Cardiac muscle cell (in vitro differentiated cells and primary cell): Measurements from ENCODE around the gene FAM216A. TPM values are rescaled to one million over a fixed set of nuclear protein-coding genes. Genes with fewer than 3 reads are reported as not detected.
"Not testable (repeated sequence)": the region's sequence is repeated elsewhere in the genome, so short reads cannot be mapped to it uniquely, and the experiment has no call there.

ENCODE experiments used
- DNase-seq, 2 donors: peaks; one replicate each; pipeline versions ENCODE4 v3.0.0 to v3.0.0-alpha.2; 2010 to 2017; ENCODE audit warnings: low read depth in 1 of 2, low spot score in 1 of 2
- H3K27ac ChIP-seq: fragments of 200-600 bp; sonication (generic); 2 replicates; pipeline ENCODE4 v1.5.1; 2016
- H3K27me3 ChIP-seq: fragments of 200-600 bp; sonication (generic); 2 replicates; pipeline ENCODE4 v1.6.0; 2016; ENCODE audit warnings: control low read depth
- H3K36me3 ChIP-seq: fragments of 200-600 bp; sonication (generic); 2 replicates; pipeline ENCODE4 v1.5.1; 2016; ENCODE audit warnings: control low read depth
- H3K4me1 ChIP-seq: fragments of 200-600 bp; sonication (generic); 2 replicates; pipeline ENCODE4 v1.8.1; 2017; ENCODE audit warnings: low read depth, mild to moderate bottlenecking, mixed run types
- H3K4me3 ChIP-seq: fragments of 200-600 bp; sonication (generic); 2 replicates; pipeline ENCODE4 v1.5.1; 2016; ENCODE audit warnings: mild to moderate bottlenecking
- H3K9me3 ChIP-seq: fragments of 200-600 bp; sonication (generic); 2 replicates; pipeline ENCODE4 v1.5.1; 2017; ENCODE audit warnings: low read depth, mild to moderate bottlenecking, control low read depth
- CTCF ChIP-seq: IDR thresholded peaks from 2 replicates; pipeline ENCODE4 v1.5.1; 2012; ENCODE audit warnings: low read depth, mild to moderate bottlenecking, low read length
- polyA plus RNA-seq: library from polyadenylated mRNA; unstranded; fragments of >200 nt; fragmentation: Nextera tagmentation; extraction: Ambion mirVana; gene quantifications from 2 replicates; pipeline ENCODE4 v1.2.1, GENCODE V29; 2016
- total RNA-seq: library from RNA; depleted of rRNA; stranded (reverse); fragments of >200 nt; gene quantifications from 2 replicates; pipeline ENCODE4 v1.2.3, GENCODE V29; 2016

The FAM216A gene
- total RNA-seq (41.8 and 43.3 TPM in 2 replicates), polyA plus RNA-seq (54.3 and 66.4 TPM in 2 replicates)

GRCh38 chr12:110468214-110469048, at the start of gene FAM216A, which contains the start of gene GPN3:
Gene FAM216A, plus strand, starts transcription at chr12:110468845. Its CDS starts 31 bp downstream, at chr12:110468876.
Gene GPN3, minus strand, starts transcription at chr12:110468257. Its CDS starts 54 bp downstream, at chr12:110468203.
- TF ChIP-seq CTCF, result no peak
- Histone ChIP-seq H3K4me3 (peak within 1 kb of the TSS; percentile 83), H3K36me3 (peaks cover 6% of the 10 kb centered on the region), H3K27me3 (no peaks in the 10 kb centered on the region), H3K4me1 (peaks cover 6% of the 10 kb centered on the region), H3K9me3 (no peaks in the 10 kb centered on the region), H3K27ac (peak within 1 kb of the TSS; percentile 88)
- DNase-seq, result peak; percentile 99

GRCh38 chr12:110420644-110421043, 48.0 kb upstream of the FAM216A start:
- peak overlapping the region; percentile 19 for H3K27ac ChIP-seq
- DNase-seq, H3K9me3 ChIP-seq, H3K4me3 ChIP-seq, H3K36me3 ChIP-seq, H3K27me3 ChIP-seq, H3K4me1 ChIP-seq: not testable (repeated sequence)

GRCh38 chr12:110421159-110421661, 47.4 kb upstream of the FAM216A start:
- H3K36me3 ChIP-seq, result no peaks in the 10 kb centered on the region
- H3K4me1 ChIP-seq, result peaks cover 9% of the 10 kb centered on the region
- H3K4me3 ChIP-seq, result no peak overlapping the region
- H3K27ac ChIP-seq, result peak overlapping the region; percentile 19
- H3K27me3 ChIP-seq, result no peaks in the 10 kb centered on the region
- H3K9me3 ChIP-seq, result no peaks in the 10 kb centered on the region
- no peak for DNase-seq
- no peak for TF ChIP-seq CTCF

- Histone ChIP-seq H3K4me1 (peaks cover 9% of the 10 kb centered on the region), H3K4me3 (no peak overlapping the region), H3K27me3 (no peaks in the 10 kb centered on the region), H3K27ac (peak overlapping the region; percentile 19), H3K9me3 (no peaks in the 10 kb centered on the region), H3K36me3 (no peaks in the 10 kb centered on the region)
- DNase-seq, result no peak
- TF ChIP-seq CTCF, result no peak
Observed at GRCh38 chr12:110421701-110422100, 46.9 kb upstream of the FAM216A start.

GRCh38 chr12:110424237-110424636, 44.4 kb upstream of the FAM216A start:
- no peaks in the 10 kb centered on the region for H3K36me3 ChIP-seq
- H3K27ac ChIP-seq, result no peak overlapping the region
- peaks cover 9% of the 10 kb centered on the region for H3K4me1 ChIP-seq
- H3K4me3 ChIP-seq, result no peak overlapping the region
- no peaks in the 10 kb centered on the region for H3K9me3 ChIP-seq
- DNase-seq, result no peak
- no peak for TF ChIP-seq CTCF
- no peaks in the 10 kb centered on the region for H3K27me3 ChIP-seq

GRCh38 chr12:110426406-110426805, 42.2 kb upstream of the FAM216A start:
- Histone ChIP-seq H3K27me3 (no peaks in the 10 kb centered on the region), H3K36me3 (no peaks in the 10 kb centered on the region), H3K27ac (no peak overlapping the region), H3K4me3 (no peak overlapping the region), H3K4me1 (peaks cover 2% of the 10 kb centered on the region), H3K9me3 (no peaks in the 10 kb centered on the region)
- DNase-seq, result no peak
- no peak for TF ChIP-seq CTCF

GRCh38 chr12:110429676-110430075, 39.0 kb upstream of the FAM216A start:
- H3K4me3 ChIP-seq, H3K36me3 ChIP-seq, H3K4me1 ChIP-seq, H3K27me3 ChIP-seq, DNase-seq, H3K27ac ChIP-seq, H3K9me3 ChIP-seq: not testable (repeated sequence)
